ENCODE results near the gene IL2. TPM values are rescaled to one million over a fixed set of nuclear protein-coding genes. Genes with fewer than 3 reads are reported as not detected.

The IL2 gene
- total RNA-seq, 1 donor from 2014 or later: not detected

Other genes with a start within 250 kb of the IL2 start
- gene ADAD1, start 77.7 kb downstream of the IL2 start, total RNA-seq: not detected in 2 replicates
- gene IL21, start 164.3 kb upstream of the IL2 start, total RNA-seq: not detected in 2 replicates